K562 (cell line): ENCODE data around the gene UBQLNL. TPM values are rescaled to one million over a fixed set of nuclear protein-coding genes. Genes with fewer than 3 reads are reported as not detected.

ENCODE experiments used
- CTCF ChIP-seq, 3 experiments: IDR thresholded peaks in 2 of 3; conservative IDR thresholded peaks in 1 of 3; 2 replicates each; pipeline ENCODE4 v1.5.1; 2011 to 2012; ENCODE audit warnings: low read length in 3 of 3, mild to moderate bottlenecking in 3 of 3, control low read depth in 2 of 3, improper control_type of control experiment in 1 of 3, inconsistent platforms in 1 of 3, low read depth in 1 of 3, mixed read lengths in 1 of 3, moderate library complexity in 1 of 3; ENCODE audit not compliant: insufficient read depth in 2 of 3
- CXXC5 ChIP-seq: fragments of 250-450 bp; sonication (Bioruptor Pico); IDR thresholded peaks from 2 replicates; pipeline ENCODE4 v1.8.0; 2022; ENCODE audit warnings: inconsistent platforms, mild to moderate bottlenecking, moderate library complexity
- EP300 ChIP-seq: IDR thresholded peaks from 2 replicates; pipeline ENCODE4 v1.6.1; 2012; ENCODE audit warnings: low read length, improper control_type of control experiment
- GATA2 ChIP-seq: sonication (generic); formaldehyde crosslinking; IDR thresholded peaks from 2 replicates; pipeline ENCODE4 v1.4.0; 2020; ENCODE audit warnings: mild to moderate bottlenecking, missing genetic modification reagents
- GTF2E2 ChIP-seq: fragments of 200-800 bp; sonication (Bioruptor generic); IDR thresholded peaks from 2 replicates; pipeline ENCODE4 v1.6.1; 2016; ENCODE audit warnings: missing genetic modification characterization, missing compliant biosample characterization
- KAT8 ChIP-seq: fragments of 450-650 bp; IDR thresholded peaks from 2 replicates; pipeline ENCODE4 v1.6.1; 2016; ENCODE audit warnings: low read depth, mild to moderate bottlenecking
- NFIC ChIP-seq: fragments of 450-650 bp; IDR thresholded peaks from 2 replicates; pipeline ENCODE4 v1.6.1; 2017; ENCODE audit warnings: mild to moderate bottlenecking, inconsistent platforms
- ZBTB40 ChIP-seq, 2 experiments: fragments of 450-650 bp in 1 of 2; sonication (generic) in 1 of 2; formaldehyde crosslinking in 1 of 2; IDR thresholded peaks; 2 replicates each; pipeline versions ENCODE4 v1.7.1 to v1.9.0; 2016 to 2022; ENCODE audit warnings: inconsistent platforms in 1 of 2, mild to moderate bottlenecking in 1 of 2, missing genetic modification reagents in 1 of 2
- ZBTB43 ChIP-seq: sonication (generic); formaldehyde crosslinking; IDR thresholded peaks from 2 replicates; pipeline ENCODE4 v1.8.0; 2023; ENCODE audit warnings: mild to moderate bottlenecking, missing genetic modification reagents
- ZNF134 ChIP-seq: fragments of 250-450 bp; sonication (Bioruptor Pico); conservative IDR thresholded peaks from 2 replicates; pipeline ENCODE4 v1.4.0; 2020
- ZNF232 ChIP-seq: sonication (generic); formaldehyde crosslinking; IDR thresholded peaks from 2 replicates; pipeline ENCODE4 v1.8.0; 2022; ENCODE audit warnings: mild to moderate bottlenecking, missing genetic modification reagents
- ZNF324 ChIP-seq: fragments of 250-450 bp; sonication (Bioruptor Pico); IDR thresholded peaks from 2 replicates; pipeline ENCODE4 v1.4.0; 2020; ENCODE audit warnings: mild to moderate bottlenecking
- polyA plus RNA-seq, 8 experiments: library from polyadenylated mRNA; depleted of rRNA in 4 of 8; stranded (reverse) in 5 of 8; unstranded in 3 of 8; fragments of >200 nt; fragmentation: Nextera tagmentation in 2 of 8; fragmentation: Illumina TruSeq in 1 of 8; extraction: Ambion mirVana in 2 of 8; extraction: Trizol in 1 of 8; gene quantifications; 2 replicates each; pipeline versions ENCODE4 v1.2.1 to v1.2.3, GENCODE V29; 2011 to 2014; ENCODE audit warnings: inconsistent platforms in 1 of 8, missing spikeins in 1 of 8
- total RNA-seq, 7 experiments: library from RNA; depleted of rRNA in 6 of 7; stranded (reverse); fragments of >200 nt in 6 of 7; fragmentation: Illumina TruSeq in 2 of 7; extraction: Trizol in 2 of 7; gene quantifications; 2 replicates each; pipeline versions ENCODE4 v1.2.1 to v1.2.3, GENCODE V29; 2011 to 2021; ENCODE audit warnings: low replicate concordance in 1 of 7

Gene UBQLNL
- total and polyA plus RNA-seq, 9 of the 15 experiments (the other 6 are each of a cell fraction or from before 2014, with no cell fraction given): 0.07 to 0.27 (median 0.14) TPM

DNA sequence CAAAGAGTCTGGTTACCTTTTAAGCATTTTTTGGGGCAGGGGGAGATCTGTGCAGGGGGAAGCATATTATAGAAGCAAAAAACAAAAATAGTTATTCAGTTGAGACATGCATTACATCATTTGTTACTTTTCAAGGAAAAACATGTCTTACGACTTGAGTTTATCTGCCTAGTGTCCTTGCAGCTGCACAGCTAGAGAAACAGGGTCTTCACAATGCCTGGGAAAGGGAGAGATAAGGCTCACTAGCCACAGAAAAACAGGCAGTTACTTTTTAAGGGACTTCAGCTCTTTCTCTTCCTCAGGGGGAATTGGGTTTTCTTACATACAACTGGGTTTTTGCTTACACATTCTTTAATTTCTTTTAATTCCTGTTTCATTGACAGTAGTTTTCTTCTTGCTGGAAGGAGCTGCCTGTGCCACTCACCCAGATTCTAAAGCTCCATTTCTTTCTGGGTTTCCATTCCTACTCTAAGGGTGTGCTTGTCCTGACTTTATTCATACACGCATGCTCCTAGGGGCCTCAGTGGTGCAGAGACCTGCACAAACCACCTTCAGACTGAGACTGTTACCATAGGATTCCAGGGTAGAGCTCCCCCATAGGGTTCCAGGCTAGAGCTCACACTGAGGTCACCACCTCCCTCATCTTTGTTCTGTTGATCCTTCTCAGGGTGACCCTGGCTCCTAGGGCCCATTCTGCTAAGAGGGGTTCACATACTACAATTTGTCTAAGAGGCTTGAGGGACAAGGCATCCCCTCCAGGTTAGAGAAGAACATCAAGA is 14.7 kb upstream of the UBQLNL start (continued):
- TF ChIP-seq ZBTB40 (IDR thresholded peaks at IDR 0.05): peak; percentile 59
- no peak for TF ChIP-seq ZBTB40 (CRISPR knock-in tag; IDR thresholded peaks at IDR 0.05)
- TF ChIP-seq EP300: peak; percentile 48; the same call in 1 of the 2 replicates
- TF ChIP-seq GTF2E2 (tag): no peak
- peak; percentile 47 for TF ChIP-seq NFIC
- no peak for TF ChIP-seq ZNF232 (CRISPR knock-in tag)
- no peak for TF ChIP-seq ZBTB43
- TF ChIP-seq GATA2 (CRISPR knock-in tag): peak; percentile 84
- no peak for TF ChIP-seq ZNF134 (CRISPR knock-in tag)
- no peak for TF ChIP-seq KAT8
- peak; percentile 12; the same call in 1 of the 2 replicates for TF ChIP-seq CXXC5 (CRISPR knock-in tag)
- TF ChIP-seq ZNF324: no peak
- 0 out of 6 replicates have a peak, but pooled peaks of 2 of the 3 experiments have one; percentile 2 to 12 for TF ChIP-seq CTCF (IDR thresholded peaks at IDR 0.05 in 2 of 3, conservative IDR thresholded peaks at IDR 0.05 in 1 of 3; ENCODE audit: insufficient read depth in 2 of 3, low read depth in 1 of 3, low read length in 3 of 3)
